22Rv1 (cell line): ENCODE measurements around the gene CDK5RAP2.

Experiments
- CTCF ChIP-seq: fragments of 450-650 bp; IDR thresholded peaks from 2 replicates; pipeline ENCODE4 v1.5.1; 2017; ENCODE audit warnings: mild to moderate bottlenecking
- ZFX ChIP-seq: fragments of 450-650 bp; IDR thresholded peaks from 2 replicates; pipeline ENCODE4 v1.6.1; 2017; ENCODE audit warnings: antibody characterized with exemption, borderline replicate concordance

DNA sequence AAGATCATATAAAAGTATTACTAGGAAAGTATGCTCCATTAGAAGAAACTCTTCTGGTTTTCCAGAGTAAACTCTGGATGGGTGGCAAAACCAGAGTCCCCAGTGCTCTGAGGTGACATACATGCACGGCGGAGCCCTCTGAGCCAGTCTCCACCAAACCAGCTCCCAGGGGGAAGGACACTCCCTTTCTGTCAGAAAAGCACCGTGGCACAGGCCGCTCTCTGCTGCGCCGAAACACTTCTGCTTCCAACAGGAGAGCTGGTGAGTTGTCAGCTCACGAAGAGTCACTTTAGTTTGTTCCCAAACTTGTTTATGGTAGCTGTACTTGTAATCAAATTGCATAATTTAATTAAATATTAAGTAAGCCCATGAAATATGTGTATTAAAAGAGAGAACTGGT is 184.6 kb downstream of the CDK5RAP2 start:
- TF ChIP-seq CTCF = no peak
- no peak for TF ChIP-seq ZFX
